ENCODE data around the gene TRPM3.
"Not testable (repeated sequence)": the region's sequence is repeated elsewhere in the genome, so short reads cannot be mapped to it uniquely, and the experiment has no call there.

TRPM3 gene

DNA sequence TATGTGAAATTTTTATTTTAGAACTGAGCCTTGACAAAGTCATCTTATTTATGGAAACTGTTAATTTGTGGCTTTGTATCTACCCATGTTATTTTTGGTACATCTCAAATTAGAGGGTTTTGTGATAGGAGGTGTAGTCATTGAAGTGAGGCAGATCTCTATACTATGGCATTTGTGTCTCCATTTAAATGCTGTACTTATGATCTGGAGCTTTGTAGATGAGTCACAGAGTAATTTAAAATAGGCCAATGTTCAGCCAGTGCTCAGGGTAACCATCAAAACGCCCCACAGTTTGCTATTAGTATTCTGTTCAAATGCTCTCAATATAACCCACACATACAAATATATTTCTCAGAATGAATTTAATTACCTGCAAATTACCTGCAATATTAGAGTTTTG lies 355.5 kb downstream of the TRPM3 start:
- no peak for DNase-seq (ENCODE audit: low read depth in 2 of 3, low spot score in 1 of 3)

DNA sequence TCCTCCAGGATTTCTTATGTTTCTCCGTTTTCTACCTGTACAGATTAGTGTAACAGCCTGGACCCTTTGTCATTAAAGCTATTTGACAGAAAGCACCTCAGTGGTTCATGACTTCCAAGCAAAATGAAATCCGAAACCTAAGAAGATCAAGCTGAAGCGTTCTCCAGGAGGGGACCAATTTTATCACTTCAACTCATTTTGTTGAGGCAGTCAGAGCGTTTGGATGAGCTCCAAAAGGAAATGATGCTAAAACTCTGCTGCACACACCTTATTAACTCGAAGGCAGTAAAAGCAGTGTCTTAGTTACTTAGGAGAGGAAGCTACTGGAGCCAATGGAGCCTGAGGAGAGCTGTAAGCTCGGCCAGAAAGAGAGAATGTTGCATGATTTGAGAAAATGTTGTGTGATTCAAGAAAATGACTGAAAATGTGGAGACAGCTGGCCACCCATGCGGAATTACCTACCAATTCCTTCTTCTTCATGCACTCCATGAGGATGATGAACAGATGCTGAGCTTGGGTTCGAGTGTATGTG lies 360.2 kb downstream of the TRPM3 start:
- DNase-seq (ENCODE audit: low read depth in 2 of 3, low spot score in 1 of 3): no peak

DNA sequence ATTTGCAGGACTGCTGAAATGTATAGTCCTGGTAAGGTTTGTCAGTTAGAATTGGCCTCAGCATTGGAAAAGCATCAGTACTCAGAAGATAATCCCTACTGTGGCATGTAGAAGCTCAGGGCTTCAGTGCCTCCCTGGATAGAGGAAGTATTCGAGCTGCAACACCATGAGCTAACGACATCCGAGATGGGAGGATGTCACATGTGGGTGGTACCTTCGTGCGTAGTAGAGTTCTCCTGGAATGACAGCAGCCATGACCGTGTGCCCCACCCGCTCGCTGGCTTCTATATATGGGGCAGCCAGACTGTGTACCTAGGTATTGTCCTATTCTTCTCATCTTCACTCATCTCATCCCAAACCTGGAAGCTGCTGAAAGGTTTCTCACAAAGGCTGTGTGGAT lies 361.2 kb downstream of the TRPM3 start:
- no peak for DNase-seq (ENCODE audit: low read depth in 2 of 3, low spot score in 1 of 3)

DNA sequence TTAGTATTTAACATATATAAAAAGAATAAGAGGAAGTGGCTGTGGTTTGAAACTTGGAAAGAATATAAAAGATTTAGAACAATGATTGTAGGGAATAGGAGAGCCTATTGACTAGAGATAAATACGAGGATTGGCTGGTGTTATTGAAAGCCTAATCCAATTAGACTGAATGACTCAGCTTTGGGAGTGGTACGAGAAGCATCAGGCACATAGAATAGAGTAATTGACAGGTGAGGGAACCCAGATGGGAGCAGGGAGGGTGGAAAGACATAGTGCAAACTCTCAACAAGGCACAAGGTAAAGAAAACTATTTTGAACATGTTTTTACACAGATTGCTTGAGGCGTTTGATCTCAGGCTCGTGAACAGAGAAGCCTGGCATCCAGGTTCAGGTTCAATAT lies 368.1 kb downstream of the TRPM3 start:
- DNase-seq (ENCODE audit: low read depth in 2 of 3, low spot score in 1 of 3): no peak

DNA sequence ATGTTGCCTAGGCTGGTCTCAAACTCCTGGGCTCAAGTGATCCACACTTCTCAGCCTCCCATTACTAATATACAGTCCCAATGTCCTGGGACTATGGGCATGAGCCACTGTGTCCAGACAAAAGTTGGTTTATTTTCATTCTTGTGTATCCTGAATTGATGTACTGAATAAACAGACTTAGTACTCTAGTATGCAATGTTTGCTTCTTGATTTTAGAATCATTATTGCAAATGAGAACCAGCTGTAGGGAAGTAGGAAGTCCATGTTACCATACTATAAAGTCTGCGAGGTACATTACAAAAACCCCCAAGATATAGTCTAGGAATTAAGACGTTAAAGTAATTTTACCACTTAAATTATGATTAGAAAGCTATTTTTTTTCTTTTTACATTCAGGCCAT lies 372.4 kb downstream of the TRPM3 start:
- DNase-seq (ENCODE audit: low read depth in 2 of 3, low spot score in 1 of 3): no peak

DNA sequence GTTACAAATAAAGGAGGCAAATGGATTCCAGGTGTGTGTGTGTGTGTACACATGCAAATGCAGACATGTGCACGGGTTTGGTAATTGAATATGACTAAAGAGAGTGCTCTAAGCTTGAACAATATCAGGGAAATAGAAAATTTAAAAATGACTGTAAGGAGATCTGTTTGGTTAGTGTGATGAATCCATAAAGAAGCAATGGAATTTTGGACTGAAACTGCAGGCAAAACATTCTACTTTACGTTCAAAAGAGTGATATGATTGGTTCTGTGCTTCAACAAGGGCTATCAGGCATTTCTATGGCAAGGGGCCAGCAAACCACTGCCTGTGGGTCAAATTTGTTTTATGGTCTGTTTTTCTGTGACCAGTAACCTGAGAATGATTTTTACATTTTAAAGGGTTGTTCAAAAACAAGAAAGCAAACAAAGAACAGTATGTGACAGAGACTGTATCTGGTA lies 374.1 kb downstream of the TRPM3 start:
- no peak for DNase-seq (ENCODE audit: low read depth in 2 of 3, low spot score in 1 of 3)

DNA sequence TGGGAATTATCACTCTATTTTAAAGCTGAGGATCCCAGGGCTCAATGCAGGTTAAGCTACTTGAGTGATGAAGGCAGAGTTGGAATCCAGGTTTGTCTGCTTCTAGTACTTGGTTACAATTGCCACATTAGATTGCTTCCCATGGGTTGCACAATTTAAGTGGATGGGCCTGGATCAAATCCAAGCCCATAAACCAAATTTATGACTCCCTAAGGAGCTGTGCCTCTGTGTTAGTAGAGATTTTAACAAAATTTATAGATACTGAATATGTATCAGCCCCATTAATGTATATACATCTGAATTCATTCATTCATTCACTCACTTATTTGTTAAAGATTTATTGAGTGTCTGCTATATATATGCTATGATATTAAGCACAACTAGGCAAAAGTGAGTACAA lies 374.7 kb downstream of the TRPM3 start:
- DNase-seq (ENCODE audit: low read depth in 2 of 3, low spot score in 1 of 3): no peak

DNA sequence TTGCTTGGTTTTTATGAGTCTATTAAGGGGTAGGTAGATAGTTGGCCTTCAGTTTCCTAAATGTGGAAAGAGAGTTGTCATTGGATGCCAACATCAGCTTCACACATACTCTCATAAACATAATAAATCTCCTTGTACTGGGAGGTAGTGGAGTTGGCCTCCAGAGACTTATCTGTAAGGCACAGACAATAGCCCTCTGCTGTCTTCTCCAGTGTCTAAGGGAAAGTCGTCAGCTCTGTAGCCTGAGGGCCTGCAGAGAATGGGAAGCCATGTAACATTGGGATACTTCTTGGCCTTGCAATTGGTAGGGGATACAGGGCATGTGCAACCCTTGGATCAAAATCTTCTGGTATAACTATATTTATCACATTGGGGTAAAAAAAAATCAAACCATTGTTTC lies 375.1 kb downstream of the TRPM3 start:
- no peak for DNase-seq (ENCODE audit: low read depth in 2 of 3, low spot score in 1 of 3)

DNA sequence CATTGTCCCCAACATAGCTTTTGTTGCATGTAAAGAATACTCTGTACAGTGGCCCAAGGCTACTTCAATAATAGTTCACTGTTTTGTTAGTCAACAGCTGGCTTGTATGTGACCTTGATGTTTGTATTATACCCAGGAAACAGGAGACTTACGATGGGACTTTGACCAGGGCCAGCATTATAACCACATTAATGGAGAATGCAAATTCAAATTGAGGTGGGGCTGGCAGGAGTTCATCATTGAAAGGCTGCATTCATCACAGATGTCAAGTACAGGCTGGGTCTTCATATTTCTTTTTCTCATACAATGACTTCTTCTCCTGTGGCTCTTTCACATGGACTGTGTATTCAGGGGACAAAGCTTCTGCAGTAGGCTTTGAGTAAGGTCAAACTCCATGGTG lies 396.6 kb downstream of the TRPM3 start:
- DNase-seq (ENCODE audit: low read depth in 2 of 3, low spot score in 1 of 3): not testable (repeated sequence)

DNA sequence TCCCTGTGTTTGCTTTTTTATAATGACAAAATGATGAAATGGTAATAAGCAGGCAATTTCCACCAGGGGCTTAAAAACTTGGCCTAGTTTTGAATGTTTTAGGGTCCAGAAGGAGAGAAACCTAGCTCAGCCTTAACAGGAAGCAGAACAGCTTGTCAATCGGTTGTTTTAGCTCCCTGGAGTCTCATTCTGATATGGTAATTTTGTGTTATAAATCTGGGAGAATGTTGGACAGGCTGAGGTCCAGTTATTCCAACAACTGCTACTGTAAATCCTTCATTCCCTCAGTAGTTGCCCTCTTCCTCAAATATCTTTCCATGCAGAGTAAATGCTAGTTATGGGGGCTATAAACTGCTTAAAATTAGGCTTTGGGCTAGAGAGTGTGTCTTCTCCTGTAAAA lies 397.4 kb downstream of the TRPM3 start:
- DNase-seq (ENCODE audit: low read depth in 2 of 3, low spot score in 1 of 3): not testable (repeated sequence)

DNA sequence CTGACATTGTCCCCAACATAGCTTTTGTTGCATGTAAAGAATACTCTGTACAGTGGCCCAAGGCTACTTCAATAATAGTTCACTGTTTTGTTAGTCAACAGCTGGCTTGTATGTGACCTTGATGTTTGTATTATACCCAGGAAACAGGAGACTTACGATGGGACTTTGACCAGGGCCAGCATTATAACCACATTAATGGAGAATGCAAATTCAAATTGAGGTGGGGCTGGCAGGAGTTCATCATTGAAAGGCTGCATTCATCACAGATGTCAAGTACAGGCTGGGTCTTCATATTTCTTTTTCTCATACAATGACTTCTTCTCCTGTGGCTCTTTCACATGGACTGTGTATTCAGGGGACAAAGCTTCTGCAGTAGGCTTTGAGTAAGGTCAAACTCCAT lies 414.6 kb downstream of the TRPM3 start:
- DNase-seq (ENCODE audit: low read depth in 2 of 3, low spot score in 1 of 3): not testable (repeated sequence)

DNA sequence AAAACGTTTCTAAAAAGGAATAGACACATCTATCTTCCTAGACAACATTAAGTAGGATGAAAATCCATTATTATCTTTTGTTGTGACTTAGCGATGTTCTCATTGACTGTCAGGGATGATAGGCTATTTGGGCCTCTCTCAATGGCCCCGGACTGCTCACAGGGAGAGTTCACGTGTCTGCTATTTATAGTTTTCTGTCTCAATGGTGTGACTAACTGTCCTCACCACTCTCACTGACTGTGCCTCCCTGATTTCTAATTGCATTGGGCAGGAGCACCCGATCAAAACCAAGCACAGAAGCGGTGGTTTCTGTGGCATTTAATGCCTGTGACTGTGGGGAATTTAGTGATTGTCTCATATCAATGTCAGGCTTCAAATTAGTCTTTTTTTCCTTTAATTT lies 420.3 kb downstream of the TRPM3 start:
- no peak for DNase-seq (ENCODE audit: low read depth in 2 of 3, low spot score in 1 of 3)

DNA sequence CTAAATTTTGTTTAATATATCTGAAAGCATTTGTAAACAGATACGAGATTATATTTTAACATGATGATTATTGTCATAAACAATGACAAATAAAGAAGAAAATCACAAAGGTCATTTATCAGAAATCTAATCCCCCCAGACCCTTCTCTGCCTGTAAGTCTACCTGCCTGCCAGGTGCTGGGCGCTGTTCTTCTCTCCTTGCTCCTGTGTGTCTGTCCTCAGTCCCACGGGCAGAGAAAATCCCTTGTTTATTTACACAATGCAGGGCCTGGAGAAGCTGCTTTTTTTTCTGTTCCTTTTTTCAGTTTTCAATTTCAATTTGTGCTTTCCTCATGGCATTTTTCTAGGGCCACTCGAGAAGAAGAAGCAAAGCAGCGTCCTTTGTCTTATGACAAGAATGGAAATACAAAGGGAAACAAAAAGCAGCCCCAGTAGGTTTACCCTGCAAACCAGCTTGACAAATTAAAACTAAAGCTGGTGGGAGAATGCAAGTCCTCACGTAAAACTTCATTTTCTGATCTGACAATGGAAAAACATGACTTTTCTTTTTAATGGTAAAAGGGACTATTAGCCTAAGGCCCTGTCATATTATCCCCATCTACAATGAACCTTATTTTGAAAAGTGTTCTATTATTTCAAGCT lies 424.6 kb downstream of the TRPM3 start:
- DNase-seq (ENCODE audit: low read depth in 2 of 3, low spot score in 1 of 3): no peak

DNA sequence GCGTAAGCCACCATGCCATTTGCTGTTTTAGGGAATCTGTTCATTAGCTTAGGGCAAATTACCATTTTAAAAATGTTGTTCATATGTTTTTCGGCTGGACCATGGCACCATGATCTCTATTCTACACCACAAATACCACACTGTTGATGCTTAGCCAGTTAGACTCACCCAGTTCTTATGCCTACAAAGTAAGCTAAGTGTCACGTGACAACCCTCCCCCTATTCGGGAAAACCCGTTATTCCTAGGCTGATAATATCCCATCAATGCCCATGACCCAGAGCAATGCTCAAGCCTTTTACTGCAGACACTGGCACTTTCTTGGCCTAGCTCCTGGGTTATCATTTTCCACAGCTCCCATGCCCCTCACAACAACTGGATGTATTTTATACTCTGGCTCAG lies 426.7 kb downstream of the TRPM3 start:
- no peak for DNase-seq (ENCODE audit: low read depth in 2 of 3, low spot score in 1 of 3)

DNA sequence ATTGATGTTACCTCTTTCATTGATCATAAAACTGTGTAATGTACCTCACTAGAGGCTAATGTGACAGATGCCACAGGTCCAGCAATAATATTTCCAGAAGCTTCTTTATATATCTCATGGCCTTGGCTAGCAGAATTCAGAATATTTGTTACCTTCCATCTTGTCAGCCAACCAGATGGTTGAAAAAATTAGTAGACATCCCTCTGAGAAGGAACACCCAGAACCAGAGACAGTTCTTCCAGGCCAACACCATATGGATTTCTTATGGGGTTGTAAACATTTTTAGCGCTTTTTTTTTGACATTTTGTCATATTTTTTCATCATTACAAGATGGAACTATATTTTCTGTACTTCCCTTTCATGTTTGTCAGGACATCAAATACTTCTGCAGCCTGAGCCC lies 428.2 kb downstream of the TRPM3 start:
- DNase-seq (ENCODE audit: low read depth in 2 of 3, low spot score in 1 of 3): no peak

DNA sequence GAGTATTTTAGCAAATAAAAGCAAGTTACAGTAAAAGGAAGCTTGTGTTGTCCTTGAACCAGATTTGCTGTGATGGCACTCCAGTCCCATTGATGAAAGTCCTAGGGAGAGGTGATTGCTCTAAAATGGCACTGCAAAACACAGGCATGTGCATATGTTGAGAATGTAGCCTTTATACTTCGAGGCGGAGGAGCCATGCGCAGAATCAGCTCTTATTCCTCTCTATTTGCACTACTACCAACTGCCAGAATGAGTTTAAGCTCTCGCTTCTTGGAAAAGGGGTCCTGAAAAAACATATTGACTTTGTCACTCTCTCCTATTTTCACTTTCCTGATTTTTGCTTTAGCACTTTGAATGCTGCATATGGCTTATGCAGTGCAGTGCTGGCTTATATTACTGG lies 429.0 kb downstream of the TRPM3 start:
- DNase-seq (ENCODE audit: low read depth in 2 of 3, low spot score in 1 of 3): no peak

DNA sequence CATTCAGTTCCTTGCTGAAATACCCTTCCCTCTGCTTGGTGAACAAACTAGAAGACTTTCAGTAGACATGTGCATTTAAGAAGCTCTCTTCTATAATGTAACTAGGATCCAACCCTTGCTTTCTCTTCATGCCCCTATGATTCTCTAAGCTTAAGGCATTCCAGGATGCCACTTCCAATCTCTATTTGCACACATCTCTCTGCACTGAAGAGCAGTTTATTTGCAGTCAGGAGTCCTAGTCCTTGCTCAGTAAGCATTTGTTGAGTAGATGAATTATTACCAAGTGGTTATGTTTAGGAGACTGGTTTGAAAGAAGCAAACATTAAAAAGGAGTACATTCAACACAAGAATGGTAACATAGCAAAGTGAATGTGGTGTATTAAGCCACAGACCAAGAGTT lies 432.7 kb downstream of the TRPM3 start:
- no peak for DNase-seq (ENCODE audit: low read depth in 2 of 3, low spot score in 1 of 3)

DNA sequence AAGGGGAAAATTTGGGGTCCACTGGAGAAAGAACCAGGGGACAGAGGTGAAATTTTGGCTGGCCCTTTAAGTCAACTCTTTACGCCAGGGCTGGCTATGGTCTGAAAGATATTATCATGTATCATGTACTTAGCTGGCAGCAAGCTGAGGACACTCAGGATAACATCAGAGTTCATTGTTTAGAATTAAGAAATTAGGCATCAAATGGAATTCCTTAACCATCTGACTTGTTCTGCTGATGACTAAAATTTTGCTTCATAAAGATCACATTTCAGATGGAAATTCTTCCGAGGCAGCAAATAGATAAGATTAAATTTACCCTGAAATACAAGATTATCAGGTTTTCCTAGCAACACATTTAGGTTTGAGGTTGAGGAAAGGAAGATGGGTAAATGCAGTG lies 437.6 kb downstream of the TRPM3 start:
- DNase-seq (ENCODE audit: low read depth in 2 of 3, low spot score in 1 of 3): no peak

DNA sequence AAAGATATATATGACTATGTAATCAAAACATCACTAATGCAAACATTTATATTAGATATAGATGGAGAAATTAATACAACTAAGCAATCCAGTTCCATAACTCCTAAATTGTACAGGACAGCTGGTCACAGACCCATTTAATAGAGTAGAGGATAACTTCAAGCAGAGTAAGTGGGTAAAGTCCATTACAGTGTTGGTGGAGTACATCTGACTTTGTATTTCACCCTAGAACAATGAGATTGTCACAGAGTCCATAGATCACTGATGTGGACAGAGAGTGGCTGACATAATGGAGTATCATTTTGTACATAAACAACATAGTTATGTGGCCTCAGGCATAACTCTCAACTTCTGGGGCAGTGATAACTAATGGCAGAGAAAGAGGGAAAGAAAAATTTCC lies 439.1 kb downstream of the TRPM3 start:
- DNase-seq (ENCODE audit: low read depth in 2 of 3, low spot score in 1 of 3): no peak

DNA sequence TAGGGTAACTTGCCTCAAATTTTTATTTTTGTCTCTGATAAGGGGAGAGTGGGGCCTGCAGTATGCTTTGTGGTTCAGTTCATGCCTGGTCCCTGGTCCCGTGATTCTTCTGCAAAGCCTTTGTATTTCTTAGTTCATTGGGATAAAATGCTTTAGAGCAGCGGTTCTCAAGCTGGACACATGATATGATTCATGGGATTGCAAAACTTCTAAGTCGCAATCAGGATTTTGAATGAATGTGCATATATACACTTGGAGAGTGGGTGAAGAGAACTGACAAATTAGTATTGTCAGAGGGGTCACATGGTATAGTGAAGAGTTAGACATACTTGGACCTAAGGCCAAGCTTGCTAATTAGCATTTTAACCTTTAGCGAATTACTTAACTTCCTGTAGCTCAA lies 441.6 kb downstream of the TRPM3 start:
- no peak for DNase-seq (ENCODE audit: low read depth in 2 of 3, low spot score in 1 of 3)

DNA sequence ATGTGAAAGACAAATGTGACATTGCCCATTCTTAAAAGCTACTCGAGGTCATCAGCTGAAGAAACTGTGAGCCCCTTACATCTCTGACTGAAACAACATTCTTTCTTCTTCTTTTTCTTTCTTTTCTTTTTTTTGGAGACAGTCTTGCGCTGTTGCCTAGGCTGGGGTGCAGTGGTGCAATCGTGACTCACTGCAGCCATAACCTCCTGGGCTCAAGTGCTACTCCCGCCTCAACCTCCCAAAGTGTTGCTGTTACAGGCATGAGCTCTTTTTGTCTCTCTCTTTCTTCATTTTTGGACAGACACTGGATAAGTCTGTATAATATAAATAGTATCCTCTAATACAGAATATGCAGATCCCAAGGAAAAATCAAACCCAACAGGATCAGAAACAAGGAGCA lies 443.3 kb downstream of the TRPM3 start:
- DNase-seq (ENCODE audit: low read depth in 2 of 3, low spot score in 1 of 3): no peak

DNA sequence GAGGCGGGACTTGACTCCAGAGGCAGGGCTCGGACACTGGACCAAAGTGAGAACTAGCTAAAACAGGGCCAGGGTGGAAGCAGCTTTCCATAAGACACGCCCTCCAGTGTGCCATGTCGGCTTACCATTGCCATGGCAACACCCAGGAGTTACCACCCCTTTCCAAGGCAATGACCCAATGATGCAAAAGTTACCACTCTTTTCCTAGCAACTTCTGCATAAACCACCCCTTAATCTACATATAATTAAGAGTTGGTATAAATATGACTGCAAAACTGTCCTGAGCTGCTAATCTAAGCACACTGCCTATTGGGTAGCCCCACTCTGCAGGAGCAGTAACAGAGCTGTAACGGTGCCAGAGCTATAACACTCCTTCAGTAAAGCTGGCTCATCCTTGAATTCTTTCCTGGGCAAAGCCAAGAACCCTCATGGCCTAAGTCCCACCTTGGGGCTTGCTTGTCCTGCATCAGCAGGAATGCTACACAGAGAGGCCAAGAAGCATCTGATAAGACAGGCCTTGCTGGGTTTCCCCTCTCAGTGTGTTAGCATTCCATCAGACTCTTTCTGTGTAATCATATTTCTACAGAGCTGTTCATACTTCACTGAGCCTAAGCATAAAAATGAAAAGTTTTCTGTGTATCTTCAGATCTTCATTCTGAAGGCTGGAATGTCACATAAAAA lies 444.2 kb downstream of the TRPM3 start:
- no peak for DNase-seq (ENCODE audit: low read depth in 2 of 3, low spot score in 1 of 3)

DNA sequence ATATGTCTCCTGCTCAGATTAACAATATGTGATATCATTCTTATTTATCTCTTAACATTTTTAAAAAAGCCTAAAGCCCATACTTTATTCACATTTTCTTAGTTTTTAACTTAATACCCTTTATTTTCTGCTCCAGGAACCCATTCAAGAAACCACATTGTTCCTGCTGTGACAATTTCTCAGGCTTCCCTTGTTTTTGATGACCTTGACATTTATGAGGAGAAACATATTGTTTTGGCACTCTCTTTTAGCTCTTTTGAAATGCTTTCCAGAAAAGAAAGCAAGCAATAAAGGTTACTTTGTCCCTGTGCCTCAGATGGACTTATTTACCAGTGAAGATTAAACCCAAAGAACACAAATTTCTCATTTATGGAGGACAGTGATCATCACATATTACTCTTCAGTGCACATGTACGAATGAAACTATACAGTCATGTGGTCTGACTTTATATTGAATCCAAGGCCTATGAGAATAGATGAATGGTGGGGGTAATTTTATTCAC lies 445.5 kb downstream of the TRPM3 start:
- DNase-seq (ENCODE audit: low read depth in 2 of 3, low spot score in 1 of 3): no peak
